ENCODE data around the gene SPP2.

The SPP2 gene

DNA sequence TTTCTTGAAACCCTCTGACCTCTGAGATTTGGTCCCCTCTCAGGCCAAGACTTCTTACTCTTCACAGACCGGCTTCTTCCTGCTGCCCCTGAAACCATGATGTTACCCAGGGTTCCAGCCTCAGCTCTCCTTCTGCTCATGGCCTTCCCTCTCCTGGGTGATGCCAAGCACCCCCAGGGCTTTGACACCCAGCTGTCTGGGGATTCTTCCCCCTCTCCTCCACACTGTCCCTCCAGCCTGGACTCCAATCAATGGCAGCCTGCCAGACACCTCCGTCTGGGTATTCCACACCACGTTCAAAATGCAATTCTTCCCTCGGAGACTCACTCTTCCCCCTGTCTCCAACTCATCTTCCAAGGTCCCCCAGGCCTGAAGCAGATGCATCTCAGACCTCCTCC lies 25.0 kb downstream of the SPP2 start:
- TF ChIP-seq, protein P1, sequence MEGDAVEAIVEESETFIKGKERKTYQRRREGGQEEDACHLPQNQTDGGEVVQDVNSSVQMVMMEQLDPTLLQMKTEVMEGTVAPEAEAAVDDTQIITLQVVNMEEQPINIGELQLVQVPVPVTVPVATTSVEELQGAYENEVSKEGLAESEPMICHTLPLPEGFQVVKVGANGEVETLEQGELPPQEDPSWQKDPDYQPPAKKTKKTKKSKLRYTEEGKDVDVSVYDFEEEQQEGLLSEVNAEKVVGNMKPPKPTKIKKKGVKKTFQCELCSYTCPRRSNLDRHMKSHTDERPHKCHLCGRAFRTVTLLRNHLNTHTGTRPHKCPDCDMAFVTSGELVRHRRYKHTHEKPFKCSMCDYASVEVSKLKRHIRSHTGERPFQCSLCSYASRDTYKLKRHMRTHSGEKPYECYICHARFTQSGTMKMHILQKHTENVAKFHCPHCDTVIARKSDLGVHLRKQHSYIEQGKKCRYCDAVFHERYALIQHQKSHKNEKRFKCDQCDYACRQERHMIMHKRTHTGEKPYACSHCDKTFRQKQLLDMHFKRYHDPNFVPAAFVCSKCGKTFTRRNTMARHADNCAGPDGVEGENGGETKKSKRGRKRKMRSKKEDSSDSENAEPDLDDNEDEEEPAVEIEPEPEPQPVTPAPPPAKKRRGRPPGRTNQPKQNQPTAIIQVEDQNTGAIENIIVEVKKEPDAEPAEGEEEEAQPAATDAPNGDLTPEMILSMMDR (conservative IDR thresholded peaks at IDR 0.05; ENCODE audit: low read depth, low read length), result no peak
- no peak overlapping the region for H3K4me3 ChIP-seq (ENCODE audit: low read length)
- DNase-seq (ENCODE audit: low read depth), result no peak

DNA sequence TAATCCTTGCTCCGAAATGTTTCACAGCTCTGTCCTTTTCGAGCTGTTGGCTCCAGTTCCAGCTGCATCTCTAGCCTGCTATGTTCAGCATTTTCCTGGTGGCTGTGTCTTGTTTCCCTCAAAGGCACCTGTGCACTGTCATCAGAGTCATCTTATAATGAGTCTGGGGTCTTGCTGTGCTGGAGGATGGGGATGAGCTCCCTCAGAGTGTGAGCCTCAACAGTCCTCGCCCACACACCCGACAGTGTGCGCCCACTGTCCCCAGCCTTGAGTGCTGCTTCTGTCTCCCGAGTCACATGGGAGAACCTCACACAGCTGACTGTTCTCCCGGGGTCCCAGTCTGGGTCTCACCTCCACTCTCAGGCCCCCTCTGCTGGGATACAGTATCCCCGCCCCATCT lies 25.4 kb downstream of the SPP2 start:
- TF ChIP-seq, protein P1 (conservative IDR thresholded peaks at IDR 0.05; ENCODE audit: low read depth, low read length), result no peak
- DNase-seq (ENCODE audit: low read depth), result no peak
- H3K4me3 ChIP-seq (ENCODE audit: low read length), result no peak overlapping the region

DNA sequence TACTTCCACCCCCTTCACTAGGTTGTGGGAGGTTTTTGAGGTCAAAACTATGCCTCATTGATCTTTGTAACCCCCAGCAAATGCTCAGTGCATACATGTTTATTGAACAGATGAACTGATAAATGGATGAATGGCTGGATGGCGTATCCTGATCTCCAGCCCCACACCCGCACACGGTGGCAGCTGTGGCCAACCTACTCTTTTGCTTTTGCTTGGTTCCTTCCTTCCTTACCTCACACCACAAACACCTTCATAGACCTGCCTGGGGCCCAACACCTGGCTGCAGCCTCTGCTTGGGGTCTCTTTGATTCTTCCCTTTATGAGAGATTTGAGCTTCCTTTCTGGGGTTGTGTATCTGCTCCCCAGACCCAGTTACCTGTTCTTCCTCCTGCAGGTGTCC lies 25.9 kb downstream of the SPP2 start:
- no peak for DNase-seq (ENCODE audit: low read depth)
- TF ChIP-seq, protein P1 (conservative IDR thresholded peaks at IDR 0.05; ENCODE audit: low read depth, low read length), result no peak
- H3K4me3 ChIP-seq (ENCODE audit: low read length), result no peak overlapping the region

DNA sequence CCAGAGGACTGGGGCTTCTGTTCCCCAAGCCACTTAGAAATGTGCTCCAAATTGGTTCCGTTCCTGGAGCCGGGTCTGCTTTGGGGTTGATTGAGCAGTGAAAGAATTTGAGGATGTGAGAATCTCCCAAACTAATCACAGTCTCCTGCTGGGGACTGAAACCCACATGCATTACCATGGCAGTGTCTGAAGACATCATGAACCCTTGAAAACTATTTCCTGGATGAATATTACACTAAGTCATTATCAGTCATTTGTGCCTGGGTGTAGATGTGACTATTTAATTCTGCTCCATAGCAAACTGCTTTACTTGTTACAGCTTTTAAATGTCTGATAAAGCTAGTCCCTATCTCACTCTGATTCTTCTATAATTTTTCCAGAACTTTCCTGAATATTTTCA lies 27.6 kb downstream of the SPP2 start:
- TF ChIP-seq, protein P1 (conservative IDR thresholded peaks at IDR 0.05; ENCODE audit: low read depth, low read length), result no peak
- DNase-seq (ENCODE audit: low read depth), result no peak
- H3K4me3 ChIP-seq (ENCODE audit: low read length), result no peak overlapping the region

DNA sequence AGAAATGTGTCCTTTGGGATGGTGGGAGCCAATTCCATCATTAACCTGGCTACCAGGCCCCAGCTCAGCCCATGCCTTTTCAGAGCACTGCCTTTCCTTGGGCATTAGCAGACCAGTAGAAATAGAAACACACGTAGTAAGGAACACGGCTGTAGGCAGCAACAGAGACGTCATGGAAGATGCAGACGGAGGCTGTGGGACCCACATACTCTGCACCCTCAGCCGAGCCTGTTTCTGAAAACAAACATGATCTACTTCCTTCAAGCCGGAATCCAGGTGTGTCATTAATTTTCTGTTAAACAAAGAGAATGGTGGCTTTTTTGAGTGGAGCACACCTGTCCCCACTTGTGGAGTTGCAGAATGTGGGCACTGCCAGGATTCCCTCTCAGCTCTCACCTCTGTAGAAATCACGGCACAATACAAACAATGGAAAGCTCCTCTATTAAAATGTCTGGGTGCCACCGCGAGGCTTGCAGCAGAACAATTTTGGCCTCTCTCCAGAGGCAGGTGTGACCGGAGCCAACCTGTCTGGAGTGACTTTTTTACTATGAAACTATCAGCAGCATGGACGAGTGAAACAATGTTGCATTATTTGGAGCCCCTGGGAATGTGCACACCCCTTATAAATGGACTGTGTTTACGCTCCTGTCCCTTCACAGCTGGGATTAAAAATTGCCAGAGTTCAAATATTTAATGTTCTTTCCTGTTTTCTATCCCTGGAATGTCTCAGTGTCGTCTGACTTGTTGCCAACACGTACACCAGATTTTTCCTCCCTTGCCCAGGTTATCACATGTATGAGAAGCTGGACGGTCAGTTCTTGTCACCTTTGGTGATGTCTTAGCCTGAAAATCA lies 31.7 kb downstream of the SPP2 start:
- no peak for DNase-seq (ENCODE audit: low read depth)
- no peak overlapping the region for H3K4me3 ChIP-seq (ENCODE audit: low read length)
- TF ChIP-seq, protein P1 (conservative IDR thresholded peaks at IDR 0.05; ENCODE audit: low read depth, low read length), result no peak

DNA sequence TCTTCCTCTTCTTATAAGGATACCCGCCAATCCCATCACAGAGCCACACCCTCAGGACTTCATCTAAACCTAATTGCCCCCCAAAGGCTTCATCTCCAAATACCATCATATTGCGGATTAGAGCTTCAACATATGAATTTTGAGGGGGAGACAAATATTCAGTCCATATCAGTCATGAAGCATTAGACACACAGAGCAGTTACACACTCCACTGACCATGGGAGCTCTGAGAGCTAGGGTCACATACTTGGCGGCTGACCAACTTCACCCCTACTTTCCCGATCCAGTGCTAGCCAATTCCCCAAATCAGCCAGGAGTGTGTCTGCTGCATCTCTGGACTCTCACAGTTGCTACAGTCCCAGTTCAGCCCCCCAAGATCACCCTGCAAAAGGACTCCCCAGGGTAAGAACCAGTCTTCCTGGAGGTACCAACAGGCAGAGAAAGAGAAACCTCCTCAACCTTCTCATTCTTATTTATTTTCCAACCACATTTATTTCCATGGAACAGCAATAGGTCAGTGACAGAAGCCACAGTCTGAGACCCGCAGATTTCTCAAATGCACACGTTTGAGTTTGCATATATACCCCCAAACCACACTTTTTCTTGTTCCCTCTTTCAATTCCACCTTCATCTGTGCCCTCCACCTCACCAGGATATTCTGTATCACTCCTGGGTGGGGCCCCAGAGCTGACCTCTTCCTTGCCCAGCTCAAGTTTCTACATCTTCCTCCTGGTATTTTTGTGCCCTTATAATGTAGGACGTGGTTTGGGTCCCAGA lies 33.3 kb downstream of the SPP2 start:
- no peak for DNase-seq (ENCODE audit: low read depth)
- H3K4me3 ChIP-seq (ENCODE audit: low read length), result no peak overlapping the region
- TF ChIP-seq, protein P1 (conservative IDR thresholded peaks at IDR 0.05; ENCODE audit: low read depth, low read length), result no peak
